ENCODE data around the gene FGF1.
"Not testable (repeated sequence)": the region's sequence is repeated elsewhere in the genome, so short reads cannot be mapped to it uniquely, and the experiment has no call there.

The FGF1 gene

GRCh38 chr5:142667831-142668230 lies 18.1 kb downstream of the FGF1 start:
- DNase-seq, result no peak

GRCh38 chr5:142664636-142665035 lies 21.3 kb downstream of the FGF1 start:
- DNase-seq, result no peak

- DNase-seq, result no peak
Measured at GRCh38 chr5:142664067-142664466, 21.8 kb downstream of the FGF1 start.

GRCh38 chr5:142663246-142663645 lies 22.6 kb downstream of the FGF1 start:
- DNase-seq, result no peak

- DNase-seq, result no peak
Measured at GRCh38 chr5:142661957-142662356, 23.9 kb downstream of the FGF1 start.

GRCh38 chr5:142661143-142661542 lies 24.7 kb downstream of the FGF1 start:
- no peak for DNase-seq

- DNase-seq, result no peak
Measured at GRCh38 chr5:142660731-142661130, 25.2 kb downstream of the FGF1 start.

- no peak for DNase-seq
Measured at GRCh38 chr5:142660196-142660595, 25.7 kb downstream of the FGF1 start.

GRCh38 chr5:142659405-142659804 lies 26.5 kb downstream of the FGF1 start:
- no peak for DNase-seq

GRCh38 chr5:142658278-142658677 lies 27.6 kb downstream of the FGF1 start:
- DNase-seq, result no peak

GRCh38 chr5:142657446-142657845 lies 28.4 kb downstream of the FGF1 start:
- DNase-seq, result no peak

GRCh38 chr5:142655339-142656267 lies 30.3 kb downstream of the FGF1 start:
- DNase-seq, result peak; percentile 62

- DNase-seq, result no peak
Measured at GRCh38 chr5:142654578-142655058, 31.3 kb downstream of the FGF1 start.

GRCh38 chr5:142653321-142653720 lies 32.6 kb downstream of the FGF1 start:
- DNase-seq, result no peak

- no peak for DNase-seq
Measured at GRCh38 chr5:142652563-142652962, 33.3 kb downstream of the FGF1 start.

- no peak for DNase-seq
Measured at GRCh38 chr5:142650881-142651280, 35.0 kb downstream of the FGF1 start.

GRCh38 chr5:142650060-142650459 lies 35.8 kb downstream of the FGF1 start:
- no peak for DNase-seq

- DNase-seq, result not testable (repeated sequence)
Measured at GRCh38 chr5:142648108-142648507, 37.8 kb downstream of the FGF1 start.

- DNase-seq, result no peak
Measured at GRCh38 chr5:142645456-142645855, 40.4 kb downstream of the FGF1 start.

GRCh38 chr5:142644640-142645361 lies 41.1 kb downstream of the FGF1 start:
- DNase-seq, result no peak

- DNase-seq, result no peak
Measured at GRCh38 chr5:142644127-142644526, 41.8 kb downstream of the FGF1 start.

- no peak for DNase-seq
Measured at GRCh38 chr5:142643634-142644033, 42.3 kb downstream of the FGF1 start.

- DNase-seq, result no peak
Measured at GRCh38 chr5:142642427-142642826, 43.5 kb downstream of the FGF1 start.

GRCh38 chr5:142641711-142642110 lies 44.2 kb downstream of the FGF1 start:
- DNase-seq, result no peak

Measured in T-helper 9 cell (primary cell).